GM21786 (cell line): ENCODE data around the gene MMD2.

Source experiments
- ATAC-seq: cut with Tn5 transposase; IDR thresholded peaks from one replicate; pipeline ENCODE4 v1.9.1; 2021; ENCODE audit not compliant: unreplicated experiment

MMD2 gene

DNA sequence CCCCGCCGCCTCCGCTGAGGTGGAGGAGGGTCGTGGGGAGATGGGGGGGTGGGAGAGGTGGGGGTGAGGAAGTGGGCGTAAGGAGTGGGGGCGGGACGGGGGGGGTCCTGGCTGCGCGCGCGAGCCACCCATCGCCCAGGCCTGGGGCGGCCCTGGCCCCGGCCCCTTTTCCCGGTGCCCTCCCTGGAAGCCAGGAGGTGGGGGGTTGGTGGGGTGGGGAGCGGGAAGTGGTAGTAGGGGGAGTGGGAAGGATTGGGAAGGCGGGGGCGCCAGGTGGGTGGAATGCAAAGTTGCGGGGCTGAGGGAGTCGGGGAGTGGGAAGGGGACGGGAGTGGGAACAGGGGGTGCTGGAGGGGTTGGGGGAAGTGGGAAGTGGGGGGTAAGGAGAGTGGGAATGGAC, 319 bp upstream of the MMD2 start:
- ATAC-seq, result no peak

- no peak for ATAC-seq
Measured at GRCh38 chr7:4957847-4958476, 1.0 kb downstream of the MMD2 start.

- ATAC-seq, result peak; percentile 53
Measured at GRCh38 chr7:4951903-4952636, 6.9 kb downstream of the MMD2 start.

- no peak for ATAC-seq
Measured at GRCh38 chr7:4951304-4951703, 7.7 kb downstream of the MMD2 start.

GRCh38 chr7:4948402-4948801, 10.6 kb downstream of the MMD2 start:
- no peak for ATAC-seq

DNA sequence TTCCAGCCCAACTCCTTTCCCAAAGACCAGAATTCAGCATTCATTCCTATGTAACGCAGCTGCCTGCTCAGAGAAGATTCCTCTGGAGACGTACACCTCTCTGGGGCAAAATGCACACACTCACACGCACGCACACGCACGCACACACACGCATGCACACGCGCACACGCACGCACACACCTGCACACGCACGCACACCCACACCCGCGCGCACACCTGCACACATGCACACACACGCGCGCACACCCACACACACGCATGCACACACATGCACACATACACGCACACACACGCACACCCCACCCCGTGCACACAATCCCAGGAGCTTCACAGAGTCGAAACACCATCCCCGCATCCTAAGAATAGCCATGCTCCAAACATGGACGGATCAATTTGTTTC, 13.0 kb downstream of the MMD2 start:
- ATAC-seq, result no peak

DNA sequence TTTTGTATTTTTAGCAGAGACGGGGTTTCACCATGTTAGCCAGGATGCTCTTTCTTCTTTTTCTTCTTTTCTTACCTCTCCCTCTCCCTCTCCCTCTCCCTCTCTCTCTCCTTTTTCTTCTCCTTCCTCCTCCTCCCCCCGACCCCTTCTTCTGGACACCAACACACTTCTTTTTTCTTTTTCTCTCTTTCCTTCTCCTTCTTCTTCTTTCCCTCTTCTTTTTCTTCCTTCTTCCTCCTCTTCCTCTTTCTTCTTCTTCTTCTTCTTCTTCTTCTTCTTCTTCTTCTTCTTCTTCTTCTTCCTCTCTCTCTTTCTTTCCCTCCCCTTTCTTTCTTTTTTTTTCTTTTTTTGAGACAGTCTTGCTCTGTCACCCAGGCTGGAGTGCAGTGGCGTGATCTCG, 14.0 kb downstream of the MMD2 start:
- no peak for ATAC-seq

DNA sequence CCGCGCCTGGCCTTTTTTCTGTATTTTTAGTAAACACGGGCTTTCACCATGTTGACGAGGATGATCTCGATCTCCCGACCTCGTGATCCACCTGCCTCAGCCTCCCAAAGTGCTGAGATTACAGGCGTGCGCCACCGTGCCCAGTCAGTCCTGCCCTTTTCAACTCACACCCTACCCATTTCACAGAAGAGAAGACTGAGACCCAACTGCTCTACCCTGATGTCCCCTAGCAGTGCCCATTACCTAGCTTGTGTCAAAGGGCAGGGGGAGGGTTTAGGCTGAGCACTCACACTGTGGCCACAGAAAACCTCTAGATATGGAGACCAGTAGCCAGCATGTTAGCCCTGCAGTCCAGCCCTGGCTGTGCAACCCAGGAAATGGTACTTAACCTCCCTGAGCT, 15.7 kb downstream of the MMD2 start:
- ATAC-seq, result no peak

DNA sequence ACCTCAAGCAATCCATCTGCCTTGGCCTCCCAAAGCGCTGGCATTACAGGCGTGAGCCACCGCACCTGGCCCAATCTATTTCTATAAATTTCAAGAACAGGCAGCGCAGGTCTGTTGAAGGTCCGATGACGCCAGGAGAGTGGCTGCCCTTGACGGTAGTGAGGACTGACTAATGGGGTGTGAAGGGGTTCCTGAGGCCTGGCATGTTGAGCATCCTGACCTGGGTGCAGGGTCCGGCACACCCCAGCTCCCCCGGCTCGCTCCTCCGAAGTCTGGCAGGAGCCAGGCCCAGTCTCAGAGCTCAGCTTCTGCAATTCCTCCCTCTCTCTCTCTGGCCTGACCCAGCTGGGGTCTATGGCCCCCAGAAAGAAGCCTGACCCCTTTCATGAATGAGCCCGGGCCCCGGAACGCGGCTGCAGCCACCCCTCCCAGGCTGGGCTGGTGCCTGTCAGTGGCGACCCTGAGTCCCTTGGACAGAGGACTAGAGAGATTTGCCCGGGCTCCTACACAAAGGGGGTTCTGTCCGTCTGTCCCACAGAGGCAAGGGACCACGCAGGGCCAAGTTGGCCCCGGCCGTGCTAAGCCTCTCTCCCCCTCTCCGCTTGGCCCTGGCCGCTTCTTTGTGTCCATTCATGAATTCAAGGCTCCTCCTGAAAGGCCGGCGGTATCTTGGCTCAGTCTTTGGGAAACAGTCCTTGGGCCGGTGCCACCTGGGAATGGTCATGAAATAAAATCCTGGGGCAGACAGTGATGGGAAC, 18.8 kb downstream of the MMD2 start:
- no peak for ATAC-seq

- no peak for ATAC-seq
Measured at GRCh38 chr7:4937411-4937810, 21.6 kb downstream of the MMD2 start.

DNA sequence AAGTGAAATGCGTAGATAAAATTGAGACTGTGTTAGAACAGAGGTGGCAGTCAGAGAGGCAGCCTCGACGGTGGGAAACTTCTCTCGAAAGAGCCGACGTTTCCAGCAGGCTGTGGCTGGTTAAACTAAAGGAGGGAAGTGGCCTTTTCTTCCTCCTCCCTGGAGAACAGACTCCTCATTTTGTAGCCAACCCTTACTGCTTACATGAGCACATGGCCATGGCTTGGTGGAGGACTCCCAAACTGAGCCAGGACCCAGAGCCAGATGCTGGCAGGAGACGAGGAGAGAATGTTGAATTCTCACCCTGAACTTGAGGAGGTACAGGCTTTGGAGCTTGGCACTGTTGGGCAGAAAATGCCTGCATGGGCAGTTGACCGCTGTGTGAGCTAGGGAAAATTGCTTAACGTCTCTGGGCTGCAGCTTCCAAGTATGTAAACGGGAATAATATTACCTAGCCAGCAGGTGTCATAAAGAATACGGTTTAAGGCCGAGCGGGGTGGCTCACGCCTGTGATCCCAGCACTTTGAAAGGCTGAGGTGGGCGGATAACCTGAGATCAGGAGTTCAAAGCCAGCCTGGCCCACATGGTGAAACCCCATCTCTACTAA, 24.5 kb downstream of the MMD2 start:
- ATAC-seq, result no peak

- ATAC-seq, result no peak
Measured at GRCh38 chr7:4931943-4932342, 27.0 kb downstream of the MMD2 start.

DNA sequence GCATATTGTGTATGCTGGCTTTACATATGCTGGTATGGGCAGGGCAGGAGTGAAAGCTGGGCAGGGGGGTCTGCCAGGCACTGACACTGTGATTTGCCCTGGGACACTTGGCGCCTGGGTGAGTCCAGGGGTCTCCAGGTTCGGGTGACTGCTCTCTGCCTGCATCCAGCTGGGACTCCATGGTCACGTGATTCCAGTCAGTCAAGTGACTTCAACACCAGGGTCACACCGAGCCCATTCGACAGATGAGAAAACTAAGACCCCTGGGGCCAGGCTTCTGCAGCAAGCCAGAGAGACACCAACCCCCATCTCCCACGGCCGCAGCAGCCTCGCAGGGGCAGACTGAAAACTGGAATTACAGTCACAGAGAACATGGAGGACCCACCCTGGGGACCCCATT, 30.0 kb downstream of the MMD2 start:
- no peak for ATAC-seq

- no peak for ATAC-seq
Measured at GRCh38 chr7:4928445-4928844, 30.5 kb downstream of the MMD2 start.

DNA sequence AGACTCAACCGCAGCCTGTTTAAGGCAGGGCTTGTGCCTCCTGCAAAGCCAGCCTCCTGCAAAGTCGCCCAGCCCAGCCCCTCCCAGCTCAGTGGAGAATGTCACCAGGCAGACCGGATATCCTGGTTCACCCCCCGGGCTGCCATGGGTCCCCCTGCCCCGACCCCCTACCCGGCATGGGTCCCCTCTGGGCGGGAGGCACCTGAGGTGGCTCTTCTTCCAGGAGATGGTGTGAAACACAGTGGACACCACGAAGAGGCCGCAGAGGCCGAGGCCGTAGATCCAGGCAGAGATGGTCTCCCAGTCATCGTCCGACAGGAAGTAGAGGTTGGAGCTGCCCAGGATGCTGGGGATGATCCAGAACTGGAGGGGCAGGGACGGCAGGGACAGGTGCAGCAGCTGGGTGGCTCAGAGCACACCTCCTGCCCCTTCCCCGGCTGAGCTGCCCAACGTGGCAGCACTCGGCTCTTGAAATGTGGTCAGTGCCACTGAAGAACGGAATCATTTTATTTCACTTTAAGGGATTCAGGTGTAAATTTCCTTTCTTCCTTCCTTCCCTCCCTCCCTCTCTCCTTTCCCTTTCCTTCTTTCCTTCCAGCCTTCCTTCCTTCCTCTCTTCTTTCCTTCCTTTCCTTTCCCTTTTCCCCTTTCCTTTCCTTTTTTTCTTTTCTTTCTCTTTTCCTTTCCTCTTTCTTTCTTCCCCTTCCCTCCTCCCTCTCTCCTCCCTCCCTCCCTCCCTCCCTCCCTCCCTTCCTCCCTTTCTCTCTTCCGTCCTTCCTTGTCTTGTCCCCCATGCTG, 38.8 kb downstream of the MMD2 start:
- no peak for ATAC-seq

GRCh38 chr7:4916113-4916512, 42.9 kb downstream of the MMD2 start:
- ATAC-seq, result no peak

DNA sequence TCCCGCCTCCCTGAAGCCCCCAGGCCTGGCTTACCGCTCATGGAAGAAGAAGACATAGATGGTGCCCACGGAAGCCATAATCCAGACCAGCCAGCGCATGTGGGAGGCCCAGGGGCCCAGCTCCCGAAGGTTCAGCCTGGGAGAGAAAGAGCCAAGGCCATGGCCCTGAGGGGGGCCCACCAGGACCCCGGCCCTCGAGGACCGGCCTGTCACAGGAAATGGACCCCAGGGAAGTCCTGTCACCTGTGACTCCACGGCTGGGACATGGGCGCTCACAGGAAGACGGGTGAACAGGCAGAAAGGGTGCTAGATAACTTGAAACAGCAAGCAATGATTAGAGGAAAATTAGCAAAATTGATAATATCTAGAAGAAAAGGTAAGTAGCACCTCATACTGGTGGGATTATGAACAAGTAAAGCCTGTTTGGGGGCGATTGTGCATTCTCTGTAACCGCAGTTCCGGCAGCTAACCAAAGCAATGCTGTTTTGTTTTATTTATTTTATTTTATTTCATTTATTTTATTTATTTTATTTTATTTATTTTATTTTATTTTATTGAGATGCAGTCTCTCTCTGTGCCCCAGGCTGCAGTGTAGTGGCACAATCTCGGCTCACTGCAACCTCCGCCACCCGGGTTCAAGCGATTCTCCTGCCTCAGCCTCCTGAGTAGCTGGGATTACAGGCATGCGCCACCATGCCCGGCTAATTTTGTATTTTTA, 47.7 kb downstream of the MMD2 start:
- no peak for ATAC-seq

DNA sequence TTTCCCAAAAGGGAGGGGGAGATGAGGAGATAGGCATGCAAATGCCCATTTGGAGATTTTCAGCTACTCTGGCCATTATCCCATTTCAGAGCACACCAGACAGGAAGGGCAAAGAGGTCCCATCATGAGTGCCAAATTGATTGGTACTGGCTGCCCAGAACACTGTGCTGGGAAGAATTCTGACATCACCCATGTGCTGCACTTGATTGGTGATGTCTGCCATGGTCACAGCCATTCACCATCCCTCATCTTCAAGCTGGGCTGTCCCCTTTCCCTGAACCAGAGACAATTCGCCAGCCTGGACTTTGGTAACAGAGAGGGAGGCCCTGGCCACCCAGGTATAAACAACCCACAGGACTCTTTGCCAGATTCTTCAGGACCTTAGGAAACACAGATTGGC, 52.3 kb downstream of the MMD2 start:
- no peak for ATAC-seq

- ATAC-seq, result no peak
Measured at GRCh38 chr7:4905171-4905570, 53.8 kb downstream of the MMD2 start.

DNA sequence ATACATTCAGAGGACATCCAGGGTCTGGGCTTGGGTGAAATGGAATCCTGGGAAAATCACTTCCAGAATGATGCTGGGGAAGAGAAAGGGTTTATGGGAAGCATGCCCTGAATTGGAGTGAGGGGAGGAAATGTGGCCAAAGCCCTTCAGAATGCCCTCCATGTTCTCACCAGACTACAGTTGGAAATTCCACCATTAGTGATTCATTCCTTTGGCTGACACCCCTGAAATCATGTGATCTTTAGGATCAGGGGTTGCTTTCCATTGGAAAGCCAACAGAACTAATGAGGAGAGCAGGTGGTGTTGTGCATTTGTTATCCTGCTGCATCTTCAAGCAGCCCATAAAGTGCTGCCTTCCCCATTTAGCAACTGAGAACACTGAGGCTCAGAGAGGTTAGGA, 54.6 kb downstream of the MMD2 start:
- no peak for ATAC-seq
